Gastrocnemius medialis (tissue), 4 donors: Measurements from ENCODE around the gene NEUROD1. TPM values are rescaled to one million over a fixed set of nuclear protein-coding genes. Genes with fewer than 3 reads are reported as not detected.

ENCODE experiments used
- ATAC-seq, 2 donors: fragments of 150-250 bp; one replicate each; pipeline ENCODE4 v1.9.1; 2016
- DNase-seq, 2 donors: peaks; one replicate each; pipeline ENCODE4 v3.0.0-alpha.2; 2019
- H3K27ac ChIP-seq, 4 donors: fragments of 200-600 bp; sonication (generic); 1 replicate in 1 of 4; 2 replicates in 3 of 4; pipeline ENCODE4 v1.5.1; 2016 to 2018; ENCODE audit warnings: mild to moderate bottlenecking in 2 of 4, moderate library complexity in 1 of 4
- H3K27me3 ChIP-seq, 3 donors: fragments of 200-600 bp; sonication (generic) in 2 of 3; 1 replicate in 1 of 3; 2 replicates in 2 of 3; pipeline versions ENCODE4 v1.5.1 to v1.6.0; 2016 to 2019; ENCODE audit warnings: mild to moderate bottlenecking in 1 of 3, moderate library complexity in 1 of 3
- H3K36me3 ChIP-seq, 2 donors: fragments of 200-600 bp; sonication (generic) in 1 of 2; one replicate each; pipeline ENCODE4 v1.5.1; 2017 to 2018
- H3K4me1 ChIP-seq, 2 donors: fragments of 200-600 bp; sonication (generic) in 1 of 2; one replicate each; pipeline ENCODE4 v1.5.1; 2016 to 2017; ENCODE audit warnings: mild to moderate bottlenecking in 2 of 2
- H3K4me3 ChIP-seq, 4 donors: fragments of 200-600 bp; sonication (generic) in 3 of 4; 1 replicate in 1 of 4; 2 replicates in 3 of 4; pipeline ENCODE4 v1.5.1; 2016 to 2019; ENCODE audit warnings: mild to moderate bottlenecking in 2 of 4
- H3K9me3 ChIP-seq, 3 donors: fragments of 200-600 bp; sonication (generic) in 2 of 3; 1 replicate in 1 of 3; 2 replicates in 2 of 3; pipeline ENCODE4 v1.5.1; 2016 to 2019
- POLR2A ChIP-seq, 2 donors: fragments of 450-650 bp; IDR thresholded peaks; one replicate each; pipeline ENCODE4 v1.6.1; 2017; ENCODE audit warnings: antibody characterized with exemption in 2 of 2, mild to moderate bottlenecking in 2 of 2, moderate library complexity in 2 of 2
- in situ Hi-C, 4 donors: fragments of 200-750 bp; cut with MboI; loops; one replicate each; pipeline versions ENCODE4 v1.15.0 to v1.8.0; 2017; ENCODE audit warnings: low sequenced_read_pairs in 4 of 4
- intact Hi-C: fragments of 100-400 bp; cut with DNase I; formaldehyde crosslinking; loops from one replicate; pipeline ENCODE4 v1.15.1; 2023; ENCODE audit warnings: low total_unique reads
- total RNA-seq, 4 donors: library from RNA; depleted of rRNA; stranded (reverse); fragments of >200 nt; gene quantifications; one replicate each; pipeline versions ENCODE4 v1.1.0 to v1.2.3, GENCODE V29; 2016
- TF ChIP-seq, protein P1 (sequence below), 5 experiments: fragments of 450-650 bp in 3 of 5; fragments of 200-600 bp in 2 of 5; sonication (generic) in 2 of 5; IDR thresholded peaks in 4 of 5; conservative IDR thresholded peaks in 1 of 5; 1 replicate in 4 of 5; 2 replicates in 1 of 5; pipeline ENCODE4 v1.5.1; 2016 to 2019; ENCODE audit warnings: antibody characterized with exemption in 5 of 5, mild to moderate bottlenecking in 3 of 5, moderate library complexity in 3 of 5

The NEUROD1 gene
- total RNA-seq, 4 donors from 2014 or later, result not detected

DNA sequence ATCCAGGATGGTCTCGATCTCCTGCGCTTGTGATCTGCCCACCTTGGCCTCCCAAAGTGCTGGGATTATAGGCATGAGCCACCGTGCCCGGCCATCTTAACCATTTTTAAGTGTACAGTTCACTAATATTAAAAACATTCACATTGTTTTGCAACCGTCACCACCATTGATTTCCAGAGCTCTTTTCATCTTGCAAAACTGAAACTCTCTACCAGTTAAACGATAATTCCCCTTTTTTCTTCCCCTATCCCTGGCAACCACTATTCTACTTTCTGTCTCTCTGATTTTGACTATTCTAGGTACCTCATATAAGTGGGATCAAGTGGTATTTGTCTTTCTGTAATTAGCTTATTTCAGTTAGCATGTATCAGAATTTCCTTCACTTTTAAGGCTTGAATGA, 16.8 kb upstream of the NEUROD1 start:
- DNase-seq (no peak), ATAC-seq (no peak)
- H3K36me3 ChIP-seq, result no peaks in the 10 kb centered on the region
- intact Hi-C loops (no loop called here), in situ Hi-C loops (no loop called here)
- no peak overlapping the region for H3K4me3 ChIP-seq
- TF ChIP-seq, protein P1, sequence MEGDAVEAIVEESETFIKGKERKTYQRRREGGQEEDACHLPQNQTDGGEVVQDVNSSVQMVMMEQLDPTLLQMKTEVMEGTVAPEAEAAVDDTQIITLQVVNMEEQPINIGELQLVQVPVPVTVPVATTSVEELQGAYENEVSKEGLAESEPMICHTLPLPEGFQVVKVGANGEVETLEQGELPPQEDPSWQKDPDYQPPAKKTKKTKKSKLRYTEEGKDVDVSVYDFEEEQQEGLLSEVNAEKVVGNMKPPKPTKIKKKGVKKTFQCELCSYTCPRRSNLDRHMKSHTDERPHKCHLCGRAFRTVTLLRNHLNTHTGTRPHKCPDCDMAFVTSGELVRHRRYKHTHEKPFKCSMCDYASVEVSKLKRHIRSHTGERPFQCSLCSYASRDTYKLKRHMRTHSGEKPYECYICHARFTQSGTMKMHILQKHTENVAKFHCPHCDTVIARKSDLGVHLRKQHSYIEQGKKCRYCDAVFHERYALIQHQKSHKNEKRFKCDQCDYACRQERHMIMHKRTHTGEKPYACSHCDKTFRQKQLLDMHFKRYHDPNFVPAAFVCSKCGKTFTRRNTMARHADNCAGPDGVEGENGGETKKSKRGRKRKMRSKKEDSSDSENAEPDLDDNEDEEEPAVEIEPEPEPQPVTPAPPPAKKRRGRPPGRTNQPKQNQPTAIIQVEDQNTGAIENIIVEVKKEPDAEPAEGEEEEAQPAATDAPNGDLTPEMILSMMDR (IDR thresholded peaks at IDR 0.05 in 4 of 5, conservative IDR thresholded peaks at IDR 0.05 in 1 of 5), result no peak
- TF ChIP-seq POLR2A (IDR thresholded peaks at IDR 0.05), result no peak
- no peak overlapping the region for H3K27ac ChIP-seq
- H3K27me3 ChIP-seq, result no peaks in the 10 kb centered on the region
- H3K9me3 ChIP-seq, result no peaks in the 10 kb centered on the region
- no peaks in the 10 kb centered on the region for H3K4me1 ChIP-seq

DNA sequence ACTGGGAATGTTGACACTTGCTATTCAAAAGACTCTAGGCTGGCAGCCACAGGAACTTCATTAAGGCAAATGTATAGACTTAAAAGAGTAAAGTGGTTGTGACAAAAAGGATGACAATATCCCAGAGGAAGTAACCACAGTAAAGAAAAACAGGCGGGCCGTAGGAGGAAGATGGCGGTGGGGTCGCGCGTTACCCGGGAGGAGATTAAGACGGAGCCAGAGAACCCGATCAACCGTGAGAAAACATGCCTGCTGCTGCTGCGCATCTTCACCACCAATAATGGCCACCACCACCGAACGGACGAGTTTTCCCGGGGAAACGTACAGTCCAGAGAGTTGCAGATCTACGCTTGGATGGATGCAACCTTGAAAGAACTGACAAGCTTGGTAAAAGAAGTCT, 14.0 kb upstream of the NEUROD1 start:
- intact Hi-C loops, result no loop called here
- in situ Hi-C loops, result no loop called here
- Histone ChIP-seq H3K27ac (no peak overlapping the region), H3K27me3 (no peaks in the 10 kb centered on the region), H3K4me1 (no peaks in the 10 kb centered on the region), H3K36me3 (no peaks in the 10 kb centered on the region), H3K4me3 (no peak overlapping the region), H3K9me3 (no peaks in the 10 kb centered on the region)
- ATAC-seq (no peak), DNase-seq (no peak)
- TF ChIP-seq POLR2A (IDR thresholded peaks at IDR 0.05), result no peak
- TF ChIP-seq, protein P1 (IDR thresholded peaks at IDR 0.05 in 4 of 5, conservative IDR thresholded peaks at IDR 0.05 in 1 of 5), result no peak

DNA sequence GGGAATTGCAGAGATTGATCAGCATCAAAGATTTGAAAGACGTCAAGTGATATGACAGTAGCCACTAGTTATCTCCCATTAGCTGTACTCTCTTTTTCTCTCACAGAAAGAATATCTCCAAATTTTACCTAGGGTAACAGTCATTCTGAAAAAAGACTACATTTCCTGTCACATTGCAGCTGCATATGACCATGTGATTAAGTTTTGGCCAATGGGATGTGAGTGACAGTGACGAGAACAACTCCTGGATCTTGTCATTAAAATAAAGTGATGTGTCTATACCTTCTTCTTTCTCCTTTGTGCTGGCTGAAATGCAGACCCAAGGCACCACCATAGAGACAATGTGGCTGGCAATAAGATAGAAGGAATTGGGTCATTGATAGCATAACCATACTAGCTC, 10.5 kb upstream of the NEUROD1 start:
- ATAC-seq (no peak), DNase-seq (no peak)
- H3K4me1 ChIP-seq, result no peaks in the 10 kb centered on the region
- H3K9me3 ChIP-seq, result no peaks in the 10 kb centered on the region
- TF ChIP-seq, protein P1 (IDR thresholded peaks at IDR 0.05 in 4 of 5, conservative IDR thresholded peaks at IDR 0.05 in 1 of 5), result no peak
- TF ChIP-seq POLR2A (IDR thresholded peaks at IDR 0.05), result no peak
- peaks cover 8 to 21% (median 9%) of the 10 kb centered on the region in 3 donors for H3K27me3 ChIP-seq
- H3K27ac ChIP-seq, result no peak overlapping the region
- no peak overlapping the region for H3K4me3 ChIP-seq
- no peaks in the 10 kb centered on the region for H3K36me3 ChIP-seq
- intact Hi-C loops (no loop called here), in situ Hi-C loops (no loop called here)

DNA sequence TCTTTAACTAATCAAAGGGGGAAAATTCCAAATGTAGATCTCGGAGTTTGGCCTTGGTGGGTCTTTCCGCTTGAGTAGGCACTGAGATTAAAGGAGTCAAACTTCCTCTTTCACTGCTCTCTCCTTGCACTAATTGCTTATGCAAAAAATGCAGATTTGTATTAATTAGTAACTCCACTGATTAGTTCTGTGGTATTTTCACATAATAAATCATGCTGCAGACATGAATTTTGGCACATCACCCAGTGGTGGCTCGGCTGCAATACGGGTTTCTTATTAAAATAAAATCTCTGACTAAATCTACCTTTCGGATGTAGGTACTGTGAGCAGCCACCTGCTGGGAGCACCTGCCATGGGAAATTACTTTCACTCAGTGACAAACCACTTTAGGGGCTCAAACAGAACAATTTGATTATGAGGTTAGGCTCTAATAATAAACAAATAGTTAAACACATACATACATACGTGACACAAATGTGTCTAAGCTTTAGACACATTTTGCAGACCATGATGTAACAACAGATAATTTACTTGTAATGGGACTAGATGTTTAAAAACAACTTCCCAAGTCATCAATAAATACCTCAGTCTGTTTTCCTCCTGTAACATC, 6.4 kb upstream of the NEUROD1 start:
- in situ Hi-C loops (no loop called here), intact Hi-C loops (no loop called here)
- no peak for DNase-seq
- Histone ChIP-seq H3K27me3 (peaks cover 47 to 62% (median 49%) of the 10 kb centered on the region in 3 donors), H3K36me3 (no peaks in the 10 kb centered on the region), H3K9me3 (no peaks in the 10 kb centered on the region), H3K4me1 (no peaks in the 10 kb centered on the region), H3K4me3 (no peak overlapping the region), H3K27ac (no peak overlapping the region)
- TF ChIP-seq, protein P1 (IDR thresholded peaks at IDR 0.05 in 4 of 5, conservative IDR thresholded peaks at IDR 0.05 in 1 of 5), result no peak
- TF ChIP-seq POLR2A (IDR thresholded peaks at IDR 0.05), result no peak
- no peak for ATAC-seq
